Measurements from ENCODE around the gene ERLIN1. TPM values are rescaled to one million over a fixed set of nuclear protein-coding genes. Genes with fewer than 3 reads are reported as not detected.

ERLIN1 gene
- total and polyA plus RNA-seq, 10 of the 15 experiments (the other 5 are each of a cell fraction or from before 2014, with no cell fraction given): 4.9 to 21.7 (median 13.0) TPM

- TF ChIP-seq ZBTB40 (IDR thresholded peaks at IDR 0.05; ENCODE audit: borderline replicate concordance) (no peak), NR2C1 (IDR thresholded peaks at IDR 0.05) (no peak), EED (IDR thresholded peaks at IDR 0.05; ENCODE audit: low read depth) (no peak), SPI1 (IDR thresholded peaks at IDR 0.05; ENCODE audit: borderline replicate concordance, insufficient read depth, low read depth, low read length) (no peak), CBX3 (IDR thresholded peaks at IDR 0.05; ENCODE audit: borderline replicate concordance, low read depth) (no peak)
Observed at GRCh38 chr10:100208276-100208675, 22.4 kb upstream of the ERLIN1 start (continued).

- Histone ChIP-seq H3K36me3 (ENCODE audit: control insufficient read depth in 2 of 2, insufficient read depth in 2 of 2, low read length in 1 of 2) (peaks cover 2 to 5% of the 10 kb centered on the region in 2 experiments; a peak in 3 of 4 replicates), H4K20me1 (ENCODE audit: control insufficient read depth, insufficient read depth) (no peaks in the 10 kb centered on the region; the same call in 1 of the 2 replicates), H3K4me1 (ENCODE audit: control insufficient read depth, insufficient read depth, low read length) (no peaks in the 10 kb centered on the region), H3K4me2 (ENCODE audit: control insufficient read depth, insufficient read depth) (no peak overlapping the region), H3K9ac (ENCODE audit: control insufficient read depth, insufficient read depth, low read length) (no peak overlapping the region), H3K79me2 (ENCODE audit: control insufficient read depth, insufficient read depth, low read length) (no peaks in the 10 kb centered on the region), H3K27ac (ENCODE audit: control insufficient read depth, insufficient read depth) (no peak overlapping the region), H3K27me3 (replicated peaks in 1 of 2; ENCODE audit: control insufficient read depth in 2 of 2, insufficient read depth in 2 of 2, low read length in 1 of 2) (no peaks in the 10 kb centered on the region), H2AFZ (ENCODE audit: control insufficient read depth, low read depth, low read length) (no peak overlapping the region), H3K4me3 (no peak overlapping the region), H3K9me3 (replicated peaks; ENCODE audit: control insufficient read depth, insufficient read depth, low read length) (no peaks in the 10 kb centered on the region)
- ATAC-seq: no peak
- SMC1A ChIA-PET (ENCODE audit: uncharacterized antibody, unreplicated experiment): interaction anchor here (0.6 to 1.0 kb wide), 3 partner anchors 9 to 160 kb away, joined by 3 read pairs; no protein-coding TSS in a partner anchor
- no TSS peak for BruUV-seq (replicated peaks)
- CTCF ChIA-PET: interaction anchor here (1.2 kb wide), 1 partner anchor 278 kb away, joined by 3 read pairs; no protein-coding TSS in a partner anchor
- RAD21 ChIA-PET (ENCODE audit: unreplicated experiment): no interaction called here
- FAIRE-seq: no peak
- WGBS (ENCODE audit: insufficient coverage, insufficient replicate concordance, low lambda C conversion rate, missing lambda C conversion rate): 100% methylated on average over 2 of the region's 2 CpGs
- intact Hi-C loops (cut with micrococcal nuclease; ENCODE audit: unreplicated experiment) (no loop called here), in situ Hi-C loops (cut with MboI) (no loop called here)
- DNase-seq (ENCODE audit: low read depth, low spot score): no peak
- POLR2A ChIA-PET: no interaction called here
- TF ChIP-seq POLR2A (IDR thresholded peaks at IDR 0.05; ENCODE audit: low read depth, low read length): no peak
- no peak for TF ChIP-seq NBN (IDR thresholded peaks at IDR 0.05)
- TF ChIP-seq ZSCAN29 (IDR thresholded peaks at IDR 0.05): no peak
- no peak for TF ChIP-seq ASH2L (IDR thresholded peaks at IDR 0.05; ENCODE audit: borderline replicate concordance, low read depth)
- no peak for TF ChIP-seq NKRF (conservative IDR thresholded peaks at IDR 0.05)
- no peak for TF ChIP-seq KDM1A (IDR thresholded peaks at IDR 0.05; ENCODE audit: borderline replicate concordance)
- TF ChIP-seq CREB1 (IDR thresholded peaks at IDR 0.05; ENCODE audit: low read depth): no peak
- no peak for TF ChIP-seq ZNF274 (IDR thresholded peaks at IDR 0.05; ENCODE audit: insufficient read depth, insufficient read length)
- TF ChIP-seq CHD4 (IDR thresholded peaks at IDR 0.05): no peak
- TF ChIP-seq IRF4 (IDR thresholded peaks at IDR 0.05; ENCODE audit: low read depth, low read length): no peak
- TF ChIP-seq TBL1XR1 (IDR thresholded peaks at IDR 0.05; ENCODE audit: low read depth, low read length): no peak
- no peak for TF ChIP-seq SIX5 (IDR thresholded peaks at IDR 0.05; ENCODE audit: low read depth, low read length, severe bottlenecking)
Observed at GRCh38 chr10:100204370-100204769, 18.5 kb upstream of the ERLIN1 start.
